H1 (cell line): ENCODE measurements around the gene KRT77.

ENCODE experiments used
- EZH2 ChIP-seq: fragments of 200-600 bp; sonication (generic); IDR thresholded peaks from 2 replicates; pipeline ENCODE4 v1.7.1; 2012; ENCODE audit warnings: low read depth, mild to moderate bottlenecking, moderate library complexity, low read length, inconsistent platforms; ENCODE audit not compliant: severe bottlenecking
- POLR2A ChIP-seq, 2 experiments: IDR thresholded peaks; 1 replicate in 1 of 2; 2 replicates in 1 of 2; pipeline ENCODE4 v1.6.1; 2011; ENCODE audit warnings: low read depth in 2 of 2, low read length in 2 of 2, mild to moderate bottlenecking in 2 of 2; ENCODE audit errors: control extremely low read depth in 1 of 2
- RNF2 ChIP-seq: fragments of 200-900, 300-1000 bp; sonication (generic); IDR thresholded peaks from 2 replicates; pipeline ENCODE4 v1.7.1; 2016; ENCODE audit warnings: borderline replicate concordance, low read depth, mild to moderate bottlenecking, antibody characterized with exemption, low read length; ENCODE audit not compliant: poor library complexity, severe bottlenecking; ENCODE audit errors: missing control alignments
- SP1 ChIP-seq: IDR thresholded peaks from 2 replicates; pipeline ENCODE4 v1.6.1; 2011; ENCODE audit warnings: low read depth, low read length
- TF ChIP-seq, protein P1 (sequence below), 3 experiments: IDR thresholded peaks; 1 replicate in 2 of 3; 2 replicates in 1 of 3; pipeline versions ENCODE4 v1.5.1 to v1.6.1; 2011; ENCODE audit warnings: low read length in 3 of 3, mild to moderate bottlenecking in 3 of 3, inconsistent platforms in 2 of 3, low read depth in 1 of 3, moderate library complexity in 1 of 3; ENCODE audit not compliant: insufficient read depth in 1 of 3; ENCODE audit errors: control extremely low read depth in 1 of 3

DNA sequence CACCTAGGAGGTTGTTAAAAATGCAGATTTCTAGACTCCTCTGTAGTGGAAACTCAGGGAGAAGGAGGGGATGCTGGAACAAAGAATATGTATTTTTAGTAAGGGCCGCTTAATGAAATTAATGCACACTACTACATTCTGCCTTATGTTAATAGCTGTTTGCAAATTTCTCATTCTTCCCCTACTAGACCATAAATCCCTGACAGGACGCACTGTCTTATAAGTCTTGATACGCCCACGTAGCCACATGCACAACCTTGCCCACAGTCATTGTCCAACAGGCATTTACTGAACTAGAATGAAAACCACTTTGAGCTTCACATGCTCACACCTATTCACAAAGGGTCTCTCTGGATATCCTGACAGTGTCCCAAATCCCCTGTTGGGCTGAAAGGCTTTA, 61.9 kb downstream of the KRT77 start:
- TF ChIP-seq, protein P1, sequence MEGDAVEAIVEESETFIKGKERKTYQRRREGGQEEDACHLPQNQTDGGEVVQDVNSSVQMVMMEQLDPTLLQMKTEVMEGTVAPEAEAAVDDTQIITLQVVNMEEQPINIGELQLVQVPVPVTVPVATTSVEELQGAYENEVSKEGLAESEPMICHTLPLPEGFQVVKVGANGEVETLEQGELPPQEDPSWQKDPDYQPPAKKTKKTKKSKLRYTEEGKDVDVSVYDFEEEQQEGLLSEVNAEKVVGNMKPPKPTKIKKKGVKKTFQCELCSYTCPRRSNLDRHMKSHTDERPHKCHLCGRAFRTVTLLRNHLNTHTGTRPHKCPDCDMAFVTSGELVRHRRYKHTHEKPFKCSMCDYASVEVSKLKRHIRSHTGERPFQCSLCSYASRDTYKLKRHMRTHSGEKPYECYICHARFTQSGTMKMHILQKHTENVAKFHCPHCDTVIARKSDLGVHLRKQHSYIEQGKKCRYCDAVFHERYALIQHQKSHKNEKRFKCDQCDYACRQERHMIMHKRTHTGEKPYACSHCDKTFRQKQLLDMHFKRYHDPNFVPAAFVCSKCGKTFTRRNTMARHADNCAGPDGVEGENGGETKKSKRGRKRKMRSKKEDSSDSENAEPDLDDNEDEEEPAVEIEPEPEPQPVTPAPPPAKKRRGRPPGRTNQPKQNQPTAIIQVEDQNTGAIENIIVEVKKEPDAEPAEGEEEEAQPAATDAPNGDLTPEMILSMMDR (IDR thresholded peaks at IDR 0.05; ENCODE audit: control extremely low read depth in 1 of 3, insufficient read depth in 1 of 3, low read depth in 1 of 3, low read length in 3 of 3) = no peak
- TF ChIP-seq POLR2A (IDR thresholded peaks at IDR 0.05; ENCODE audit: control extremely low read depth in 1 of 2, low read depth in 2 of 2, low read length in 2 of 2) (no peak), RNF2 (no peak), EZH2 (no peak), SP1 (no peak)
